NCI-H526 (cell line): ENCODE data around the gene SENP1.

Source experiments
- DNase-seq, 2 experiments: peaks; one replicate each; lab custom pipeline; 2025; lab: John Stamatoyannopoulos, UW

The SENP1 gene

GRCh38 chr12:48000878-48001504 is 104.9 kb downstream of the SENP1 start:
- peak; percentile 44 to 79 for DNase-seq

GRCh38 chr12:47999816-48000215 is 106.1 kb downstream of the SENP1 start:
- no peak for DNase-seq

- no peak for DNase-seq
Measured at GRCh38 chr12:47997321-47997720, 108.6 kb downstream of the SENP1 start.

GRCh38 chr12:47995981-47996401 is 109.9 kb downstream of the SENP1 start:
- no peak for DNase-seq

- no peak for DNase-seq
Measured at GRCh38 chr12:47993491-47993890, 112.4 kb downstream of the SENP1 start.
